ENCODE measurements around the gene CLTB. TPM values are rescaled to one million over a fixed set of nuclear protein-coding genes. Genes with fewer than 3 reads are reported as not detected.
A peak's percentile ranks its signal among the peaks of the same experiment; 100 is the strongest.
"Not testable (repeated sequence)": the region's sequence is repeated elsewhere in the genome, so short reads cannot be mapped to it uniquely, and the experiment has no call there.

CLTB gene, protein sequence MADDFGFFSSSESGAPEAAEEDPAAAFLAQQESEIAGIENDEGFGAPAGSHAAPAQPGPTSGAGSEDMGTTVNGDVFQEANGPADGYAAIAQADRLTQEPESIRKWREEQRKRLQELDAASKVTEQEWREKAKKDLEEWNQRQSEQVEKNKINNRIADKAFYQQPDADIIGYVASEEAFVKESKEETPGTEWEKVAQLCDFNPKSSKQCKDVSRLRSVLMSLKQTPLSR
- 68.2 and 76.0 TPM in 2 replicates for total RNA-seq (2014; rRNA removed; shearing (Covaris generic))
- polyA plus RNA-seq (2014; cell fraction: nucleus; rRNA removed), result 82.1 and 98.6 TPM in 2 replicates

DNA sequence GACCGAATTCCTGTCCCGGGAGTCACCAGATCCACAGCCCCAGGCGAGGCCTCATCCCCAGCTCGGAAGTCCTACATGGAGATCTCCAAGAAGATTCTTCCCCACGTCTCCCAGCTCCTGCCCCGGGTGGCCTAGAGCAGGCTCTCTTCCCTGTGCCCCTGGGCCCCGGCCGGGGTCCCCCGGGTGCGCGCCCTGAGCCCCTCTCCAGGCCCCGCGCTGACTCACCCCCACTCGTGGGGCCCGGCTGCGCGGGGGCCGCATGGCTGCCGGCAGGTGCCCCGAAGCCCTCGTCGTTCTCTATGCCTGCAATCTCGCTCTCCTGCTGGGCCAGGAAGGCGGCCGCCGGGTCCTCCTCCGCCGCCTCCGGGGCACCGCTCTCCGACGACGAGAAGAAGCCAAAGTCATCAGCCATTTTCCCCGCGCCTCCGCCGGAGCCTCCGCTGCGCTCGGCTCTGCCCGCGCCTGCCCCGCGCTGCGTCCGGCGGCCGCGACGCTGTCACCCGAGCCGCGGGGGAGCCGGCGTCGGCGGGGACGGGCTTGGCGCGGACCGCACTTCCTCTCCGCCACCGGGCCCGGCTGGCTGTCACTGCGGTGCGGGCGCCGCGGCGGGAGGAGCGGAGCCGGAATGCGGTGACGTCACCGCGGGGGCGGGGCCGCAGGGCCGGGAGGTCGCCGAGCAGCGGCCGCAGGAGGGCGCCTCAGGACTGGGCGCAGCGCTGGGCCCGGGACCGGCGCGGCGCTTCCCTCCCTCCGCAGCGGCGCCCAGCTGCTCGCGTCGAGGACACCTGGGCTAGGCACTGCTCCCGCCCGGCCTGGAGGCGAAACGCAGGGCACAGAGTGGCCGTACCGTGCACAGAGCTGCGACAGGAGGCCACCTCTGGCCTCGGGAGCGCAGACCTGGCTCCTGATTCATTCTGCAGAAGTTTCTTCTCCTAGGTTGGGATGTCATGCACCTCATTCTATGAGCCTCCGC lies at the start of gene CLTB:
TSS of gene CLTB (minus strand) at position 588 of the 973 bp plus-strand sequence. CDS start at position 412, 176 bp downstream.
- DNase-seq (ENCODE audit: extremely low read depth, low read depth), result peak; percentile 77

DNA sequence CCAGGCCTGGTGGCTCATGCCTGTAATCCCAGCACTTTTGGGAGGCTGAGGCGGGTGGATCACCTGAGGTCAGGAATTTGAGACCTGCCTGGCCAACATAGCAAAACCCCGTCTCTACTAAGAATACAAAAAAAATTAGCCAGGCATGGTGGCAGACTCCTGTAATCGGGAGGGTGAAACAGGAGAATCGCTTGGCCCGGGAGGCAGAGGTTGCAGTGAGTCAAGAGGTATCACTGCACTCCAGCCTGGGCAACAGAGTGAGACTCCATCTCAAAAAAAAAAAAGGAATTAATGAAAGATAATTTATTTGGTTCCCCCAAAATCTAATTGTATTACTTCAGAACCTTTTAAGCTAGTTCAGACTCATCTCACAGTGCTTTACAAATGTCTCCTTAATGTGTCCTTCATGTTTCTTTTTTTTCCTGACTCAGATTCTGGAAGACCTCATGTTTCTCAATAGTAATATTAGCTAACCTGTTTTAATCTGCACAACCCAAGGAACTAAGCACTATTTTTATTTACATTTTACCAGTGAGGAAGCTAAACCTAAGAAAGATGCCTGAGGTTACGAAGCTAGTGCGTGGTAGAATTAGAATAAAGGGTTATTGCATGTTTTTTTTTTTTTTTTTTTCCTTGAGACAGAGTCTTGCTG lies 46.9 kb upstream of the CLTB start:
- DNase-seq (ENCODE audit: extremely low read depth, low read depth), result no peak

DNA sequence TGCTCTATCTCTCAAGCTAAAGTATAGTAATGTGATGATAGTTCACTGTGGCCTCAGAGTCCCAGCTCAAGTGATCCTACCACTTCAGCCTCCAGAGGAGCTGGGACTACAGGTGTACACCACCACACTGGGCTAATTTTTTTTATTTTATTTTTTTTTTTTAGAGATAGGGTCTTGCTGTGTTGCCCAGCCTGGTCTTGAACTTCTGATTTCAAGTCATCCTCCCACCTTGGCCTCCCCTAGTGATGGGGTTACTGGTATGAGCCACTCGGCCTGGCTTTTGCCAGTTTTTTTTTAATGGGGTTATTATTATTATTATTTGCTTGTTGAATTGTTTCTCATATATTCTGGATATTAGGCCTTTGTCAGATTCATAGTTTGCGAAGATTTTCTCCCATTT lies 45.0 kb upstream of the CLTB start:
- DNase-seq (ENCODE audit: extremely low read depth, low read depth), result no peak

DNA sequence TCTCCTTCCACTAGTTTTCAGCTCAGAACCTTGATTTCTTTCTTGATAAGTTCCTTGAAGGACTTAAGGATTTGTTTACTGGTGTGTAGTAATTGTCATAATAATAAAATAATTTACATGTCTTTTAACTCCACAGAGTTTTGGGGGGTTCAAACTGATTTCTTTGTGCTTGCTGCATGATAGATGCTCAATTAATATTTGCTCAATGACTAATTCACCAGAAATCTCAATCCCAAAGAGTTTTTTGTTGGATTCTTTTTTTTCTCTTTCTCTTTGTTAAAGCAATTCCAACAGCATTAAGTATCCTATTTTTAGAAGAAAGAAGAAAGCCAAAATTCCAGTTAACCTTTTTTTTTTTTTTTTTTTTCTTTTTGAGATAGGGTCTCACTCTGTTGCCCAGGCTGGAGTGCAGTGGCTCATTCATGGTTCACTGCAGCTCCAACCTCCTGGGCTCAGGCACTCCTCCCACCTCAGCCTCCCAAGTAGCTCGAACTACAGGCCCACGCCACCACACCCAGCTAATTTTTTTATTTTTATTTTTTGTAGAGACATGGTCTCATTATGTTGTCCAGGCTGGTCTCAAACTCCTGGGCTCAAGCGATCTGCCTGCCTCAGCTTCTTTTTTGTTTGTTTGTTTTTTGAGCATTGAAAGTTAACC lies 42.7 kb upstream of the CLTB start:
- no peak for DNase-seq (ENCODE audit: extremely low read depth, low read depth)

DNA sequence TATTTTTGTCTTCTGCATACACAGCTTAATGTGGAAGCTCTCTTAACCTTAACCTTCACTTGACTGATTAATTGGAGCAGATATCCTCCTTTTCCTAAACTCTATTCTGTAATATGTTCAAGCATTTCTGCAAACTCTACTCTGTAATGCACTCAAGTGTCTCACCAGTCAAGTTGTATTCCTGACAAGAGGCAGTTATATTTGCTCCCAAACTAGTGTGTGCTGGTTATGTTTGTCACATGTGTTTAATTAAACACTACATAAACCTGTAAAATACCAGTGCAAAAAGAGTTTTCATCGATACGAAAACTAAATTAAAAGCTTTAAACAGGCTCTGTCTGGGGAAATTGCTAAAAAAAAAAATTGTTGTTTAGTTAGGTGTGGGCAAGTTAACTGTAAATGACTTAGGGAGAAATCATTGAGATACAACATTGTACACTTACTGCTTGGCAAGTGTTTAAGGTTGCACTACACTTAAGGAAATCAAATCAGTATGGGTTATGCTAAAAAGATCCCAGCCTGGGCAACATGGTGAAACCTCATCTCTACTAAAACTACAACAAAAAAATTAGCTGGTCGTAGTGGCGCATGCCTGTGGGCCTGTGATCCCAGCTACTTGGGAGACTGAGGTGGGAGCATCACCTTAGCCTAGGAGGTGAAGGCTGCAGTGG lies 38.5 kb upstream of the CLTB start:
- no peak for DNase-seq (ENCODE audit: extremely low read depth, low read depth)

DNA sequence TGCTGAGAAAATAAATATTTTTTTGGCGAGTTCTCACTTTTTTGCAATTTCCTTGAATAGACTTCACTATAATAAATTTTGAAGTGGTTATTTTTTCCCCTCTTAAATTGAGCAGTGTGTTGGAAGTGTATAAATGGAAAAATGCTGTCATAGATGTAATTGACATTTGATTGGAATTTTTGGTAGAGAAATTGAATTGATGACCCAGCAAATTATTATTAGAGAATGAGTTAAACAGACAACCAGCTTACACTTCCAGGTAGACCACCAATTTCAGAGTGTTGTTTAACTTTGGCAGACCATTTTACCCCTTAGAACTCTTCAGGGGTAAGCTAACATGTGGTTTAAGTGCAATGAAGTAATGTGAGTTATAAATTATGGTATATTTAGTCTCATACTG lies 33.7 kb upstream of the CLTB start:
- no peak for DNase-seq (ENCODE audit: extremely low read depth, low read depth)

DNA sequence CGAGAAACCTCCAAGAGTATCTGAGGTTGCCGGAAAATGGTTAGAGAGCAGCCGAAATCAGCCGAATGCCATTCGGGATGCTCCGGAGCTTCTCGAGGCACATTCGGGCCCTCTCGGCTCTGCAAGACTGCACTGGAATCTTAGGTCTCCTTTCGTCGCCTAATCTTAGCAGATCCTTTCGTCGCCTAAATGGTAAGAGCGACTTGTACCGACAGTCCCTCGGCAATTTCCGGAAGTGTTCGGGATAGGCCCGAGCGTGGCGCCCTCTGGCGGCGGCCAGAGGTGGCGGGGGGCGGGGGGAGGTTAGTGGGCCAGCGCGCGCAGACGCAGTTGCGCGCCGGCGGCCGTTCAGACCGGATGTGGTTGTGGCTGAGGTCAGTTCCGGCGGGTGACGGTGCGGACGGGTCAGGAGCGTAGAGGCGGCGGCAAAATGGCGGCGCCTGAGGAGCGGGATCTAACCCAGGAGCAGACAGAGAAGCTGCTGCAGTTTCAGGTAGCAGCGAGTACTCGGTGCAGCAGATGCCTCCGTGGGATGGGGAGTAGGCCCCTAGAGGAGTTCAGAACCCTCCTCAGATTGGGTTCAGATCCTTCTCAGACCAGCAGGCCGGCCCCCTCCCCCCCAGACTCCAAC lies 31.8 kb upstream of the CLTB start, which contains the start of gene FAF2:
TSS of gene FAF2 (plus strand) at position 408 of the 631 bp plus-strand sequence. CDS start at position 431, 23 bp downstream.
- DNase-seq (ENCODE audit: extremely low read depth, low read depth), result peak; percentile 99

DNA sequence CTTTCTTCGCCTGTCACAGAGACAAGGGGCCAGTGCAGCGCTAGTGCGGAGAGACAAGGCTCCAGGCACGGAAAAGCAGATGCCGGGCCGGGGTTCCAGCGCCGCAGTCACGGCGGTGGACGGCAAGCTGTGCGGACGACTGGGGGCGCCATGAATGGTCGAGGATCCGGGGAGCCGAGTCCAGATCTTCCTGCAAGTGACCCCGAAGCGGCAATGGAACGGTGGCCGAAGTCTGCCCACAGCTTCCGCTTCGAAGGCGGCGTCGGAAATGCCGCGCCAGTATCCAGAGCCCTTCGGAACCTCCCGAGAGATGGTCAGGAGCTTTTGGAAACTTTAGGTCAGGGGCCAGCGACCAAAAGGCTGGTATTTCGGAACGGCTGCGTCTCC lies 31.2 kb upstream of the CLTB start:
- DNase-seq (ENCODE audit: extremely low read depth, low read depth), result peak; percentile 28

DNA sequence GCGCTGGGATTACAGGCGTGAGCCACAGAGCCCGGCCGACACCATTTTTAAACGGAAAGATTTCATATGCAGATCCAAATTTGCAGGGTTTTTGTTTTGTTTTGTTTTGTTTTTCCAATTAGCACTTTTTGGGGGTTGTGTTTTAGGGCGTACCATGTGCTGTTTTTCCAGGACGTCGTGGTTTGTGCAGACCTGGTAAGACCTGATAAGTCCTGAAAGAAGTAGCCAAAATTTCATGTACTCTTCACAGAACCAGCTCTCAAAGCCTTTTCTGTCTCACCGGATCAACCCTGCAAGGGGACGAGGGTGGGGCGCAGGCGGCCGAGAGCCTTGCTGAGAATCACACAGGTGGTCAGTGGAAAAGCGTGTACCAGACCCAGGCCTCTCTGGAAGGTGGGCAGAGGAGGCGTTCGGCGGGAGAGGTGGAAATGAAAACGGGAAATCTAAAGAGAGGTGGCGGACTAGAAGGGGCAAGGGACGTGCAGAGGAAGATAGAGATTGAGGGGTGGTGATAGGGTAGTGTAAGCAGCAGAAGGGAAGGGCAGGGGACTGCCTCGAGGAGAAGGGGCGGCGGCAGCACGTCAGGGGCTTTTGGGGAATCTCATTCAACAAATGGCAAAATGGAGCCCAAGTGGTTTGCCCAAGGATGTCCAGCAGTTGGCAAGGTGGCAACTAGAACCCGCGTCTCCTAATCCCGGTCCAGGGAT lies 30.7 kb upstream of the CLTB start:
- no peak for DNase-seq (ENCODE audit: extremely low read depth, low read depth)

DNA sequence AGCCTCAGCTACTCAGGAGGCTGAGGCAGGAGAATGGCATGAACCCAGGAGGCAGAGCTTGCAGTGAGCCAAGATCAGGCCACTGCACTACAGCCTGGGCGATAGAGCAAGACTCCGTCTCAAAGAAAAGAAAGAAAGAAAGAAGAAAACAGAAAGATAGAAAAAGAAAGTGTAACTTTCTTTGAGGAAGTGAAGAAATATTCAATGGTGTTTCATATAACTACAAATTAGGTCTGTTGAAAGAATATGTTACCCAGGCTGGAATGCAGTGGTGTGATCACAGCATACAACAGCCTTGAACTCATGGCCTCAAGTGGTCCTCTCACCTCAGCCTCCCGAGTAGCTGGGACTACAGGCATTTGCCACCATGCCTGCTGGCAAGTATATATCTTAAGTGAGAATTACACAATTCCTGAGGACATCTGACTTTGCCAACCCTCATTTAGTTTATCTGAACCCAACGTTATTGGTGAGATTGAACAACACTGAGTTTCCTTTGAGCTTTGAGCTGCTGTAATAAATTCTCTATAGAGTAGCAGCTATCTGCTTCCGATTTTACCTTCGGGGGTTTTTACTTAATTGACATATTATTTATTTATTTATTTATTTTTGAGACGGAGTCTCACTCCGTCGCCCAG lies 29.8 kb upstream of the CLTB start:
- no peak for DNase-seq (ENCODE audit: extremely low read depth, low read depth)

DNA sequence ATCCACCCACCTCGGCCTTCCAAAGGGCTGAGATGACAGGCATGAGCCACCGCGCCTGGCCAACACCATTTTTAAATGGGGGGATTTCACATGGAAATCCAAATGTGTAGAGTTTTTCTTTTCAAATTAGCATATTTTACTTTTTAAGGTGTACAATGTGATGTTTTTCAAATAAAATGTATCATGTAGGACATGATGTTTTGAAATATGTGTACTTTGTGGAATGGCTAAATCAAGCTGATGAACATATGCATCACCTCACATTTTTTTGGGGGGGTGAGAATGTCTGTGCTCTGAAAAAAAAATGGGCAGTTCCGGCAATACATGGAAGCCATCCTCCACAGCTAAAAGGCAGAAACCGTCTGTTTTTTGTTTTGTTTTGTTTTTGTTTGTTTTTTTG lies 28.4 kb upstream of the CLTB start:
- no peak for DNase-seq (ENCODE audit: extremely low read depth, low read depth)

DNA sequence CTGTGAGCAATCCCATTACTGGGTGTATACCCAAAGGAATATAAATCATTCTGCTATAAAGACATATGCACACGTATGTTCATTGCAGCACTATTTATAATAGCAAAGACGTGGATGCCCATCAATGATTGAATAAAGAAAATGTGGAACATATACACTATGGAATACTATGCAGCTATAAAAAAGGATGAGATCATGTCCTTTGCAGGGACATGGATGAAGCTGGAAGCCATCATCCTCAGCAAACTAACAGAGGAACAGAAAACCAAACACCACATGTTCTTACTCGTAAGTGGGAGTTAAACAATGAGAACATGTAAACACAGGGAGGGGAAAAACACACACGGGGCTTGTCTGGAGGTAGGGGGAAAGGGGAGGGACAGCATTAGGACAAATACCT lies 26.6 kb upstream of the CLTB start:
- not testable (repeated sequence) for DNase-seq (ENCODE audit: extremely low read depth, low read depth)

DNA sequence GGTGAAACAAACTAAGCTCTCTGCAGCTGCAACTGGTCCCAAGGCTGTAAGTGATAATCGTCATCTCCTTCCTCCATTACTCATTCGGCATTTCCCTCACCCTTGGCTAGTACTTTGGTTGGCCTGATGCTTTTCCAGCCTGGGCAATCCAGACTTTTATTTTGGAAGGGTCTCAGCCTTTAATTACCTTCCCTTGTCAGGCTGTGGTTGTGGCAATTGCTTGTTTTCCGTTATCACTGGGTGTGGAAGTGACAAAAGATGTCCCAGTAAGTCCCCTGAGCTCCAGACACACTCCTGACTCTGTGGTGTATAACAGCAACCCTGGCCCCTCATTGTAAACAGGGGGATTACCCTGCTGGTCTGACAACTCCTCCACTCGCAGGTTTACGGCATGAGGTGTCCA lies 25.6 kb upstream of the CLTB start:
- no peak for DNase-seq (ENCODE audit: extremely low read depth, low read depth)

DNA sequence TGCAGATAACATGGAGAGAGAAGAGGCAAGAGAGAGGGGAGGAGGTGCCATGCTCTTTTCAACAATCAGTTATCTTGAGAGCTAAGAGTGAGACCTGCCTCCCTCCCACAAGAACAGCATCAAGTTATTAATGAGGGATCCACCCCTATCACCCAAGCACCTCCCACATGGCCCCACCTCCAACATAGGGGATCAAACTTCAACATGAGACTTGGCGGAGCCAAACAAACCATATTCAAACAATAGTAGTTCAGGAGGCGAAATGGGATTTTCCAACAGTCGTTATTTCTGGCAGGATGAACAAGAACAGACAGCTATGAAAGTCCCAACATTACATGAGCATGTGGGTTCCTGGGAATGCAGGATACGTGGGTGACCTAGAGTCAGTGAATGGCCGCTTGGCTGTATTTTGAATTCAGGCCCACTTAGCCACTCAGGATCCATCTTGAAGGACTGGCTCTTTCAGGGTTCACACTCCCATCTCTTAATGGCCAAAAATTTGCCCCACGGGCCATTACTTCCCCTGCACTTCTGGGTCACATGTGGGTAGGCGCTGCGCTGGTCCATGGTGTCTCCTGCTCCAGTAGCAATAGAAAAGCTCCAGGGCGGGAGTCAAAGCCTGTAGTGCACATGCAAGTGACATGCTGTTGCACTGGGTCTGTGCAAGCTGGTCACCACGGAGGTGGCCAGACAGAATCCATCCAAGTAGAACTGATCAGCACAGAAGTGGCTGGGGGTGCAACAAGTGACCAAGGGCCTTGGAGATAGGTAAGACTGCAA lies 24.8 kb upstream of the CLTB start:
- DNase-seq (ENCODE audit: extremely low read depth, low read depth), result no peak

DNA sequence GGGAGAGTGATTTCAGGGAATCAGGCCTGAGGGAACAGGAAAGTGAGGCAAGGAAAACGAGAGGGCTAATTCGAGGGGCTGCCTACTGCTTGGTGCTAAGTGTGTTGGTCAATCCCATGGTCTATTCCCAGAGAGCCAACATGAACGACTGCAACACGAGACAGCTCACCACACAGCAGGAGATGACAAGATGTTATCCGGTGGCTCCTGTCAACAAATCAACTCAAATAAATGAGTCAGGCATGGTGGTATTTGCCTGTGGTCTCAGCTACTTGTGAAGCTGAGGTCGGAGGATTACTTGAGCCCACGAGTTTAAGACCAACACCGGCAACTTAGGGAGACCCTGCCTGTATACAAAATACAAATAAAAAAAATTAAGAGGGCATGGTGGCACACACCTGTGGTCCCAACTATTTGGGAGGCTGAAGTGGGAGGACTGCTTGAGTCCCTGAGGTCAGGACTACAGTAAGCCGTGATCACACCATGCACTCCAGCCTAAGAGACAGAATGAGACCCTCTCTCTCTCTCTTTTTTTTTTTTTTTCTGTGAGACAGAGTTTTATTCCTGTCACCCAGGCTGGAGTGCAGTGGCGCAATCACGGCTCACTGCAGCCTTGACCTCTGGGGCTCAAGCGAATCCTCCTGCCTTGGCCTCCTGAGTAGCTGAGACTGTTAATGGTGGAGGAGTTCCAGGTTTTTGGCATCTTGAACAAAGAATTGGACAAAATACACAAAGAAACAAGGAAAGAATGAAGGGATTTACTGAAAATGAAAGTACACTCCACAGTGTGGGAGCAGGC lies 22.8 kb upstream of the CLTB start:
- DNase-seq (ENCODE audit: extremely low read depth, low read depth), result peak; percentile 64

DNA sequence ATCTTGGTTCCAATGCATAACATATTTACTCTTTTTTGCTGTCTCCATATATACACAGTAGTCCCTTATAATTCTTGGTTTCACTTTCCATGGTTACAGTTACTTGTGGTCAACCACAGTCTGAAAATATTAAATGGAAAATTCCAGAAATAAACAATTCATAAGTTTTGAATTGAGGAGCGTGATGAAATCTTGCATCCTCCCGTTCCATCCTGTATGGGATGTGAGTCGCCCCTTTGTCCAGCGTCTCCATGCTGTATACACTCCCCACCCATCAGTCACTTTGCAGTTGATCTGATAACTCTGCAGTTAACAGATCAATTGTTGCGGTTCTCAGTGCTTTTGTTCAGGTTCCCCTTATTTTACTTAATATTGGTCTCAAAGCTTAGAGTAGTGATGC lies 20.3 kb upstream of the CLTB start:
- no peak for DNase-seq (ENCODE audit: extremely low read depth, low read depth)

DNA sequence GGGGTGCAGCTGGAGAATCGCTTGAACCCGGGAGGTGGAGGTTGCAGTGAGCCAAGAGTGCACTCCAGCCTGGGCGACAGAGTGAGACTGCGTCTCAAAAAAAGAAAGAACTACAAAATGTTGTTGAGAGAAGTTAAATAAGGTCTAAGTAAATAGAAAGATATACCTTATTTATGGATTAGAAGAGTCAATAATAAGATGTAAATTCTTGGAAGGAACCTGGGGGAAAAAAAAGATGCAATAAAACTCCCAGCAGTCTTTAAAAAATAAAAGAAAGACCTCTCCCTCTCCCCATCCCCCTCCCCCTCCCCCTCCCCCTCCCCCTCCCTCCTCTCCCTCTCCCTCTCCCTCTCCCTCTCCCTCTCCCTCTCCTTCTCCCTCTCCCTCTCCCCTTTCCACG lies 16.4 kb upstream of the CLTB start:
- DNase-seq (ENCODE audit: extremely low read depth, low read depth), result no peak

All from NCI-H460 (cell line).